Measurements from ENCODE around the gene RHOV. TPM values are rescaled to one million over a fixed set of nuclear protein-coding genes. Genes with fewer than 3 reads are reported as not detected.

Gene RHOV
- polyA plus RNA-seq, 4 donors: 1.6 to 2.3 (median 1.8) TPM

Other genes starting within 250 kb of the RHOV start
- gene RAD51, start 179.1 kb downstream of the RHOV start, polyA plus RNA-seq (ENCODE audit: insufficient read length in 4 of 4): 10 to 100 TPM; 12.5 to 14.0 (median 13.2) TPM
- 10 to 100 TPM; 35.7 to 45.7 (median 43.2) TPM for gene RMDN3, start 119.0 kb downstream of the RHOV start, polyA plus RNA-seq (ENCODE audit: insufficient read length in 4 of 4)
- gene GCHFR, start 110.2 kb downstream of the RHOV start, polyA plus RNA-seq (ENCODE audit: insufficient read length in 4 of 4): 10 to 100 TPM; 41.0 to 51.6 (median 47.2) TPM
- 1 to 10 TPM; 1.6 to 4.9 (median 3.2) TPM for gene C15orf62, start 104.3 kb downstream of the RHOV start, polyA plus RNA-seq (ENCODE audit: insufficient read length in 4 of 4)
- 10 to 100 TPM; 24.9 to 34.9 (median 28.5) TPM for gene ZFYVE19, start 67.1 kb downstream of the RHOV start, polyA plus RNA-seq (ENCODE audit: insufficient read length in 4 of 4)
- gene DNAJC17, start 66.8 kb downstream of the RHOV start, polyA plus RNA-seq (ENCODE audit: insufficient read length in 4 of 4): 10 to 100 TPM; 38.0 to 45.4 (median 41.7) TPM
- under 1 TPM; 0.48 to 0.99 (median 0.70) TPM for gene PPP1R14D, start 45.5 kb downstream of the RHOV start, polyA plus RNA-seq (ENCODE audit: insufficient read length in 4 of 4)
- 10 to 100 TPM; 62.6 to 78.0 (median 69.5) TPM for gene SPINT1, start 30.2 kb downstream of the RHOV start, polyA plus RNA-seq (ENCODE audit: insufficient read length in 4 of 4)
- 10 to 100 TPM; 16.8 to 19.9 (median 18.7) TPM for gene VPS18, start 20.2 kb upstream of the RHOV start, polyA plus RNA-seq (ENCODE audit: insufficient read length in 4 of 4)
- gene DLL4, start 55.1 kb upstream of the RHOV start, polyA plus RNA-seq (ENCODE audit: insufficient read length in 4 of 4): 1 to 10 TPM; 6.9 to 8.4 (median 8.0) TPM
- gene CHAC1, start 79.2 kb upstream of the RHOV start, polyA plus RNA-seq (ENCODE audit: insufficient read length in 4 of 4): 1 to 10 TPM; 3.1 to 4.9 (median 3.8) TPM
- 10 to 100 TPM; 19.8 to 26.1 (median 22.7) TPM for gene INO80, start 242.0 kb upstream of the RHOV start, polyA plus RNA-seq (ENCODE audit: insufficient read length in 4 of 4)

All from left renal cortex interstitium (tissue), 4 donors.